Mesendoderm (in vitro differentiated cells): ENCODE measurements around the gene ATP6V0C.

ENCODE experiments used
- DNase-seq: peaks from one replicate; pipeline ENCODE4 v3.0.0; 2013
- H2AK5ac ChIP-seq: 2 replicates; pipeline ENCODE4 v1.6.1; 2013; ENCODE audit warnings: low read length, inconsistent platforms
- H2BK120ac ChIP-seq: 2 replicates; pipeline ENCODE4 v1.6.1; 2013; ENCODE audit warnings: low read depth, mild to moderate bottlenecking, low read length, moderate library complexity, mixed read lengths
- H2BK15ac ChIP-seq: replicated peaks from 2 replicates; pipeline ENCODE4 v1.6.1; 2013; ENCODE audit warnings: low read depth, mild to moderate bottlenecking, moderate library complexity
- H2BK5ac ChIP-seq: 2 replicates; pipeline ENCODE4 v1.6.1; 2013; ENCODE audit warnings: low read length, inconsistent platforms
- H3K18ac ChIP-seq: 2 replicates; pipeline ENCODE4 v1.6.1; 2013; ENCODE audit warnings: mild to moderate bottlenecking, low read length, mixed read lengths
- H3K23ac ChIP-seq: one replicate; pipeline ENCODE4 v1.6.1; 2013; ENCODE audit warnings: low read length
- H3K27ac ChIP-seq: 2 replicates; pipeline ENCODE4 v1.5.1; 2013; ENCODE audit warnings: low read depth, mild to moderate bottlenecking, inconsistent platforms, low read length, moderate library complexity
- H3K27me3 ChIP-seq: 2 replicates; pipeline ENCODE4 v1.6.1; 2013; ENCODE audit warnings: low read length, control low read depth, mild to moderate bottlenecking, inconsistent platforms; ENCODE audit not compliant: insufficient read depth, poor library complexity
- H3K36me3 ChIP-seq: 2 replicates; pipeline ENCODE4 v1.6.1; 2013; ENCODE audit warnings: low read length, inconsistent platforms; ENCODE audit not compliant: control insufficient read depth, insufficient read depth
- H3K4ac ChIP-seq: one replicate; pipeline ENCODE4 v1.6.1; 2013; ENCODE audit warnings: low read depth, mild to moderate bottlenecking, low read length, moderate library complexity
- H3K4me1 ChIP-seq: 2 replicates; pipeline ENCODE4 v1.6.1; 2013; ENCODE audit warnings: low read depth, low read length, inconsistent platforms; ENCODE audit not compliant: control insufficient read depth
- H3K4me2 ChIP-seq: 2 replicates; pipeline ENCODE4 v1.6.1; 2013; ENCODE audit warnings: low read length
- H3K4me3 ChIP-seq: 2 replicates; pipeline ENCODE4 v1.5.1; 2013; ENCODE audit warnings: mild to moderate bottlenecking, low read length
- H3K56ac ChIP-seq: one replicate; pipeline ENCODE4 v1.6.1; 2013; ENCODE audit warnings: low read length
- H3K79me1 ChIP-seq: 2 replicates; pipeline ENCODE4 v1.6.1; 2013; ENCODE audit warnings: low read length, inconsistent platforms
- H3K79me2 ChIP-seq: 2 replicates; pipeline ENCODE4 v1.6.1; 2013; ENCODE audit warnings: mild to moderate bottlenecking, low read length; ENCODE audit not compliant: control insufficient read depth, insufficient read depth
- H3K9ac ChIP-seq: 2 replicates; pipeline ENCODE4 v1.6.1; 2013; ENCODE audit warnings: low read length, inconsistent platforms
- H4K5ac ChIP-seq: one replicate; pipeline ENCODE4 v1.6.1; 2013; ENCODE audit warnings: low read length
- H4K8ac ChIP-seq: one replicate; pipeline ENCODE4 v1.6.1; 2013; ENCODE audit warnings: low read depth, mild to moderate bottlenecking, control low read depth, low read length, moderate library complexity
- WGBS: extraction: QIAGEN DNeasy Blood & Tissue Kit; methylation state at CpG from one replicate; pipeline ENCODE4 v1.1.7; 2013; ENCODE audit warnings: low lambda C conversion rate, missing lambda C conversion rate; ENCODE audit not compliant: insufficient coverage; ENCODE audit errors: extremely low coverage; 5-methylcytosine and 5-hydroxymethylcytosine counted together

ATP6V0C gene

DNA sequence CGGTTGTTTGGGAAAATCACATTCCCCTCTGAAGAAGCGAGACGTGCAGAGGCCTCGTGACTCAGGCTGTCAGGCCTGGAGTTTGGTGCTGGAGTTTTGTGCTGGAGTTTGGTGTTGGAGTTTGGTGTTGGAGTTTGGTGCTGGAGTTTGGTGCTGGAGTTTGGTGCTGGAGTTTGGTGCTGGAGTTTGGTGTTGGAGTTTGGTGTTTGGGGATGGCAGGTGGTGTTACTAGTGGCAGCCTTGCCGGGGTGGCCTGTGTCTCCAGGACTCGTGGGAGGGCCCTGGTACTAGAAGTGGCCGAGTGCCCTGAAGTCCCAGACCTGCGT lies 26.3 kb upstream of the ATP6V0C start:
- H4K8ac ChIP-seq: no peak overlapping the region

GRCh38 chr16:2487903-2488531 lies 25.7 kb upstream of the ATP6V0C start:
- Histone ChIP-seq H4K8ac (no peak overlapping the region), H2BK120ac (no peak overlapping the region), H3K79me1 (no peaks in the 10 kb centered on the region), H3K4me1 (no peaks in the 10 kb centered on the region), H3K36me3 (no peaks in the 10 kb centered on the region), H3K27me3 (no peaks in the 10 kb centered on the region), H4K5ac (no peak overlapping the region), H3K27ac (no peak overlapping the region), H3K23ac (no peak overlapping the region), H3K18ac (no peak overlapping the region), H3K9ac (no peak overlapping the region), H2AK5ac (no peak overlapping the region), H3K4me3 (no peak overlapping the region), H2BK5ac (no peak overlapping the region), H3K79me2 (no peaks in the 10 kb centered on the region), H3K4me2 (no peak overlapping the region), H3K56ac (no peak overlapping the region), H2BK15ac (no peak overlapping the region), H3K4ac (no peak overlapping the region)
- no CpG with 5 or more reads among the region's 15 CpGs for WGBS
- DNase-seq: no peak

More for the DNA sequence above, 26.3 kb upstream of the ATP6V0C start:
- H3K56ac ChIP-seq: no peak overlapping the region
- H4K5ac ChIP-seq: no peak overlapping the region
- H3K4me1 ChIP-seq: no peaks in the 10 kb centered on the region
- no peak overlapping the region for H3K4ac ChIP-seq
- no peaks in the 10 kb centered on the region for H3K36me3 ChIP-seq
- H3K18ac ChIP-seq: no peak overlapping the region
- no peak overlapping the region for H3K9ac ChIP-seq
- H3K79me1 ChIP-seq: no peaks in the 10 kb centered on the region
- H2AK5ac ChIP-seq: no peak overlapping the region
- no peak overlapping the region for H2BK15ac ChIP-seq
- H3K79me2 ChIP-seq: no peaks in the 10 kb centered on the region
- H2BK5ac ChIP-seq: no peak overlapping the region
- H3K4me3 ChIP-seq: no peak overlapping the region
- WGBS: no CpG with 5 or more reads among the region's 8 CpGs
- no peak overlapping the region for H3K23ac ChIP-seq
- H3K27me3 ChIP-seq: no peaks in the 10 kb centered on the region
- no peak for DNase-seq
- H2BK120ac ChIP-seq: no peak overlapping the region
- H3K27ac ChIP-seq: no peak overlapping the region
- H3K4me2 ChIP-seq: no peak overlapping the region

GRCh38 chr16:2489581-2489980 lies 24.2 kb upstream of the ATP6V0C start:
- no CpG with 5 or more reads among the region's 16 CpGs for WGBS
- Histone ChIP-seq H3K36me3 (no peaks in the 10 kb centered on the region), H3K18ac (no peak overlapping the region), H2BK120ac (no peak overlapping the region), H3K4me1 (no peaks in the 10 kb centered on the region), H3K4me3 (no peak overlapping the region), H4K8ac (no peak overlapping the region), H3K9ac (no peak overlapping the region), H3K23ac (no peak overlapping the region), H3K79me2 (no peaks in the 10 kb centered on the region), H3K4ac (no peak overlapping the region), H3K27me3 (no peaks in the 10 kb centered on the region), H2BK5ac (no peak overlapping the region), H3K27ac (no peak overlapping the region), H3K4me2 (no peak overlapping the region), H2AK5ac (no peak overlapping the region), H3K56ac (no peak overlapping the region), H2BK15ac (no peak overlapping the region), H4K5ac (no peak overlapping the region), H3K79me1 (no peaks in the 10 kb centered on the region)
- DNase-seq: no peak

DNA sequence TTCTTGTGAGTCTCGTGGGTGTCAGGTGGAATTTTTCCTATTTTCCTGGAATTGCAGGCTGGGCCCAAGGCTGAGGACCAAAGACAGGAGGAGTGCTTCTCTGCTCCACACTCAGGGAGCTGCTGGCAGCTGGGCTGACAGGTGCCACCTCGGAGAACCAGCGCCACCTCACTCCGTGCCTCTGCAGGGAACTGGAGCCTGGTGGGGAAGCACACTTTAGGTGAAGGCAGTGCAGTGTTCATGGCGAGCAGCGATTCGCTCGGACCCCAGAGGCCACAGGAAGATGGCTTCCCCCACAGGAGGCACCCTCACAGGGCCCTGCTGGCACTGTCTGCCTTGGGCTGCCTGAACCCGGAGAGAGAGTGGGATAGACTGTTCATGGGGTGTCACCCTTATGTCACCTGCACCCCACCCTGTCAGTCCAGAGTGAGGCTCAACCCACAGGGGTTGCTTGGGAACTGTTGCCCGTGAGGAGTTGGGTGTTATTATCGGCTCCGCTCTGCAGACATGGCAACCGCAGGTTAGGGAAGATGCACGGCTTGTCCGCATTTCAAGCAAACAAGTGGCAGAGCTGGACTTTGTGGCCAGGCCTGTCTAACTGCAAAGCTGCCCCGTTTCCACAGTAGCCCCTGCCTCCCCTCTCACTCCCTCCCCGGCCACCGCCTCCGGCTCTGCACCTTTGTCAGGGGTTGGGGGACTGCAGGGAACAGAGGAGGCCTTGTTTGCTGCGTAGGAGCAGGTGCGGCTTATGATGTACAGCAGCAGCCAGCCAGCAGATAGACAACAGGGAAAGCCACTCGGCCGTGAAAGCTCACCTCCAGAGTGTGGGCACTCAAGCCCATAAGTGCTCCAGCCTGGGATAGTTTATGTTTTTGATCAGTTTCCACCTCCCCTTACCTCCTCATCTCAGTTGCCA lies 23.3 kb upstream of the ATP6V0C start:
- H4K5ac ChIP-seq: no peak overlapping the region
- H3K23ac ChIP-seq: no peak overlapping the region
- H3K27me3 ChIP-seq: no peaks in the 10 kb centered on the region
- no peaks in the 10 kb centered on the region for H3K36me3 ChIP-seq
- no peak overlapping the region for H3K4me2 ChIP-seq
- H3K18ac ChIP-seq: no peak overlapping the region
- no peak overlapping the region for H3K27ac ChIP-seq
- H2AK5ac ChIP-seq: no peak overlapping the region
- no peak overlapping the region for H3K56ac ChIP-seq
- WGBS: no CpG with 5 or more reads among the region's 23 CpGs
- no peak overlapping the region for H2BK120ac ChIP-seq
- H3K79me1 ChIP-seq: no peaks in the 10 kb centered on the region
- no peak overlapping the region for H3K9ac ChIP-seq
- H3K4ac ChIP-seq: no peak overlapping the region
- H3K79me2 ChIP-seq: no peaks in the 10 kb centered on the region
- no peak overlapping the region for H2BK15ac ChIP-seq
- H4K8ac ChIP-seq: no peak overlapping the region
- H3K4me3 ChIP-seq: no peak overlapping the region
- no peaks in the 10 kb centered on the region for H3K4me1 ChIP-seq
- no peak for DNase-seq
- H2BK5ac ChIP-seq: no peak overlapping the region

GRCh38 chr16:2492292-2492691 lies 21.5 kb upstream of the ATP6V0C start:
- no peak overlapping the region for H4K5ac ChIP-seq
- no peaks in the 10 kb centered on the region for H3K36me3 ChIP-seq
- H3K23ac ChIP-seq: no peak overlapping the region
- H3K4ac ChIP-seq: no peak overlapping the region
- no CpG with 5 or more reads among the region's 13 CpGs for WGBS
- H3K27ac ChIP-seq: no peak overlapping the region
- H3K79me2 ChIP-seq: no peaks in the 10 kb centered on the region
- no peak overlapping the region for H3K56ac ChIP-seq
- no peak overlapping the region for H2BK5ac ChIP-seq
- no peak overlapping the region for H2BK120ac ChIP-seq
- no peak overlapping the region for H2AK5ac ChIP-seq
- no peaks in the 10 kb centered on the region for H3K79me1 ChIP-seq
- H3K4me2 ChIP-seq: no peak overlapping the region
- no peak for DNase-seq
- no peak overlapping the region for H3K4me3 ChIP-seq
- H3K9ac ChIP-seq: no peak overlapping the region
- H2BK15ac ChIP-seq: no peak overlapping the region
- no peaks in the 10 kb centered on the region for H3K4me1 ChIP-seq
- H3K27me3 ChIP-seq: no peaks in the 10 kb centered on the region
- no peak overlapping the region for H4K8ac ChIP-seq
- no peak overlapping the region for H3K18ac ChIP-seq
